ENCODE data around the gene NPW. TPM values are rescaled to one million over a fixed set of nuclear protein-coding genes. Genes with fewer than 3 reads are reported as not detected.

Gene NPW
- polyA plus RNA-seq, 1 donor (not counting 4 experiments of a cell fraction or from before 2014, with no cell fraction given) = not detected

- H3K4me1 ChIP-seq (ENCODE audit: control insufficient read depth, extremely low read depth, insufficient read depth, low read length) = peaks cover 22% of the 10 kb centered on the region
- no peaks in the 10 kb centered on the region for H3K27me3 ChIP-seq (ENCODE audit: control insufficient read depth, extremely low read depth, insufficient read depth, low read length)
- dilution Hi-C loops (cut with MboI; ENCODE audit: extremely low pct_ligation_motif_present, low sequenced_read_pairs) = no loop called here
- no peaks in the 10 kb centered on the region for H3K9me1 ChIP-seq (ENCODE audit: control insufficient read depth, extremely low read depth, insufficient read depth, low read length)
- H3K27ac ChIP-seq (ENCODE audit: control insufficient read depth, insufficient read depth, low read length) = no peak overlapping the region
- H3K9ac ChIP-seq (ENCODE audit: control insufficient read depth, extremely low read depth, insufficient read depth, low read length) = no peak overlapping the region
- H3K9me3 ChIP-seq (ENCODE audit: control insufficient read depth, low read depth, low read length) = no peaks in the 10 kb centered on the region
- no peak overlapping the region for H2AFZ ChIP-seq (ENCODE audit: control insufficient read depth, low read length)
- TF ChIP-seq EZH2 (IDR thresholded peaks at IDR 0.05; ENCODE audit: low read length) = no peak
- TF ChIP-seq, protein P1, sequence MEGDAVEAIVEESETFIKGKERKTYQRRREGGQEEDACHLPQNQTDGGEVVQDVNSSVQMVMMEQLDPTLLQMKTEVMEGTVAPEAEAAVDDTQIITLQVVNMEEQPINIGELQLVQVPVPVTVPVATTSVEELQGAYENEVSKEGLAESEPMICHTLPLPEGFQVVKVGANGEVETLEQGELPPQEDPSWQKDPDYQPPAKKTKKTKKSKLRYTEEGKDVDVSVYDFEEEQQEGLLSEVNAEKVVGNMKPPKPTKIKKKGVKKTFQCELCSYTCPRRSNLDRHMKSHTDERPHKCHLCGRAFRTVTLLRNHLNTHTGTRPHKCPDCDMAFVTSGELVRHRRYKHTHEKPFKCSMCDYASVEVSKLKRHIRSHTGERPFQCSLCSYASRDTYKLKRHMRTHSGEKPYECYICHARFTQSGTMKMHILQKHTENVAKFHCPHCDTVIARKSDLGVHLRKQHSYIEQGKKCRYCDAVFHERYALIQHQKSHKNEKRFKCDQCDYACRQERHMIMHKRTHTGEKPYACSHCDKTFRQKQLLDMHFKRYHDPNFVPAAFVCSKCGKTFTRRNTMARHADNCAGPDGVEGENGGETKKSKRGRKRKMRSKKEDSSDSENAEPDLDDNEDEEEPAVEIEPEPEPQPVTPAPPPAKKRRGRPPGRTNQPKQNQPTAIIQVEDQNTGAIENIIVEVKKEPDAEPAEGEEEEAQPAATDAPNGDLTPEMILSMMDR (optimal IDR thresholded peaks at IDR 0.05 in 1 of 3, IDR thresholded peaks at IDR 0.05 in 1 of 3, conservative IDR thresholded peaks at IDR 0.05 in 1 of 3; ENCODE audit: extremely low read depth in 1 of 3, insufficient read depth in 2 of 3, low read length in 3 of 3) = no peak
- no peak overlapping the region for H3K4me3 ChIP-seq (ENCODE audit: control insufficient read depth in 2 of 3, extremely low read depth in 1 of 3, insufficient read depth in 2 of 3, low read depth in 1 of 3, low read length in 3 of 3)
- peaks cover 54% of the 10 kb centered on the region for H4K20me1 ChIP-seq (ENCODE audit: control insufficient read depth, extremely low read depth, insufficient read depth, low read length)
- H3K36me3 ChIP-seq (ENCODE audit: control insufficient read depth in 2 of 2, extremely low read depth in 1 of 2, insufficient read depth in 2 of 2, low read length in 2 of 2) = peaks cover 35 to 74% of the 10 kb centered on the region in 2 experiments
- H3K4me2 ChIP-seq (ENCODE audit: control insufficient read depth, extremely low read depth, insufficient read depth, low read depth, low read length) = no peak overlapping the region
- DNase-seq (ENCODE audit: low read depth, low spot score) (no peak), FAIRE-seq (no peak)
- peaks cover 61% of the 10 kb centered on the region for H3K79me2 ChIP-seq (ENCODE audit: control insufficient read depth, insufficient read depth, low read length)
Observed at GRCh38 chr16:2002406-2003230, 17.0 kb upstream of the NPW start.

- Histone ChIP-seq H3K4me2 (ENCODE audit: control insufficient read depth, extremely low read depth, insufficient read depth, low read depth, low read length) (no peak overlapping the region), H3K9me1 (ENCODE audit: control insufficient read depth, extremely low read depth, insufficient read depth, low read length) (no peaks in the 10 kb centered on the region), H3K27ac (ENCODE audit: control insufficient read depth, insufficient read depth, low read length) (no peak overlapping the region), H3K9me3 (ENCODE audit: control insufficient read depth, low read depth, low read length) (no peaks in the 10 kb centered on the region), H3K79me2 (ENCODE audit: control insufficient read depth, insufficient read depth, low read length) (peaks cover 68% of the 10 kb centered on the region), H3K27me3 (ENCODE audit: control insufficient read depth, extremely low read depth, insufficient read depth, low read length) (no peaks in the 10 kb centered on the region), H4K20me1 (ENCODE audit: control insufficient read depth, extremely low read depth, insufficient read depth, low read length) (peaks cover 58% of the 10 kb centered on the region), H3K9ac (ENCODE audit: control insufficient read depth, extremely low read depth, insufficient read depth, low read length) (no peak overlapping the region), H2AFZ (ENCODE audit: control insufficient read depth, low read length) (no peak overlapping the region), H3K4me3 (ENCODE audit: control insufficient read depth in 2 of 3, extremely low read depth in 1 of 3, insufficient read depth in 2 of 3, low read depth in 1 of 3, low read length in 3 of 3) (no peak overlapping the region), H3K4me1 (ENCODE audit: control insufficient read depth, extremely low read depth, insufficient read depth, low read length) (peaks cover 27% of the 10 kb centered on the region), H3K36me3 (ENCODE audit: control insufficient read depth in 2 of 2, extremely low read depth in 1 of 2, insufficient read depth in 2 of 2, low read length in 2 of 2) (peaks cover 31 to 71% of the 10 kb centered on the region in 2 experiments)
- DNase-seq (ENCODE audit: low read depth, low spot score) = no peak
- dilution Hi-C loops (cut with MboI; ENCODE audit: extremely low pct_ligation_motif_present, low sequenced_read_pairs) = no loop called here
- FAIRE-seq = no peak
- TF ChIP-seq, protein P1 (optimal IDR thresholded peaks at IDR 0.05 in 1 of 3, IDR thresholded peaks at IDR 0.05 in 1 of 3, conservative IDR thresholded peaks at IDR 0.05 in 1 of 3; ENCODE audit: extremely low read depth in 1 of 3, insufficient read depth in 2 of 3, low read length in 3 of 3) = no peak
- no peak for TF ChIP-seq EZH2 (IDR thresholded peaks at IDR 0.05; ENCODE audit: low read length)
Observed at GRCh38 chr16:2003231-2003826, 16.3 kb upstream of the NPW start.

Data from keratinocyte (primary cell).